Activated T-helper 17 cell treated with anti-CD3 and anti-CD28 coated beads, Interleukin-2, amount 50 U/mL, for 72 hours (primary cell): ENCODE measurements around the gene KIRREL3. TPM values are rescaled to one million over a fixed set of nuclear protein-coding genes. Genes with fewer than 3 reads are reported as not detected.
A peak's percentile ranks its signal among the peaks of the same experiment; 100 is the strongest.

Experiments
- ATAC-seq: fragments of 150-1000 bp; cut with Tn5 transposase; replicated peaks from 2 replicates; pipeline ENCODE4 v1.10.0; 2021; ENCODE audit warnings: mild to moderate bottlenecking, moderate library complexity
- H3K27ac Mint-ChIP-seq: one replicate; pipeline ENCODE4 v1.8.0; 2022; ENCODE audit warnings: mixed read lengths
- H3K27me3 Mint-ChIP-seq: one replicate; pipeline ENCODE4 v1.8.0; 2022; ENCODE audit warnings: mixed read lengths
- H3K36me3 Mint-ChIP-seq: one replicate; pipeline ENCODE4 v1.8.0; 2022; ENCODE audit warnings: low read depth, mild to moderate bottlenecking, mixed read lengths
- H3K4me1 Mint-ChIP-seq: one replicate; pipeline ENCODE4 v1.8.0; 2022; ENCODE audit warnings: mixed read lengths
- H3K4me3 Mint-ChIP-seq: one replicate; pipeline ENCODE4 v1.8.0; 2022; ENCODE audit warnings: mild to moderate bottlenecking, mixed read lengths
- H3K9me3 Mint-ChIP-seq: one replicate; pipeline ENCODE4 v1.8.0; 2022; ENCODE audit warnings: mixed read lengths
- total RNA-seq, 2 donors: library from RNA; stranded (reverse); gene quantifications; one replicate each; pipeline ENCODE4 v1.2.3, GENCODE V29; 2022

KIRREL3 gene
- total RNA-seq, 2 donors from 2014 or later: not detected

DNA sequence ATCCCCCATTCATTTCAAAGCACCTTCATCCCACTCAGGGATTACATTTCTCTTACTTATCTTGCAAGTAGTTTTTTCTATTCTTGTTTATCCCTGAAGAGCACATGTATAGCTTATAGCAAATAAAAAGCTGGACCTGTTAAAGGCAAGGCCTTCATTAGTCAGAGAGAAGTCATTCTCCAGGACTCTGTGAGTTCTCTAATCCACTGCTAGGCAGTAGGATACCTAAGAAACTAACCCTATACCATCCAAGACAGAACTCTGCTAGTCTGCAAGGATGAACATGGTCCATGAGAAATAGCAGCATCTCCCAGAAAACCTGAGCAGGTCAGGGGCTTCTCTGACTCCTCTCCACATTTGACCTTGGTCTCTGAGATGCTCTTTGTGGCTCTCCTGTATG, 104.5 kb downstream of the KIRREL3 start:
- ATAC-seq: no peak
- Mint-ChIP-seq H3K36me3 (no peaks in the 10 kb centered on the region), H3K4me3 (no peak overlapping the region), H3K4me1 (peaks cover 5% of the 10 kb centered on the region), H3K9me3 (peaks cover 11% of the 10 kb centered on the region), H3K27ac (no peak overlapping the region), H3K27me3 (peaks cover 5% of the 10 kb centered on the region)

DNA sequence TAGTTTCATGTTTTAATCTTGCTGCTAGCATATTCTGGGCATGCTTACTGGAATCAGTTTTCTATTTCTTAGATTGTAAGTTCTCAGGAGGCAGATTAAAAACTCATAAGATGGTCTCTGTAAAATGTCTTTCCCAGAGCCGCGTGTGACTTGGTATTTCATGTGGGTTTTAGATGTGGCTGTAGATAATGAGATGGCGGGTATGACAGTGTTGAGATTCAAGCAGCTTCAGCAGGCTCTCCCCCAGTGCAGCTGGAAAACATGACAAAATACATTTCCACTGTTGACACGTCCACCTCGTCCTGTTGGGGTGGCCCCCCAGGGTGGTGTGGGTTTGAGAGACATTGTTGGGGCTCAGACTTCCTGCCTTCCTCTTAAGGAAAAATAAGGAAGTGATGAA, 106.8 kb downstream of the KIRREL3 start:
- Mint-ChIP-seq H3K27ac (no peak overlapping the region), H3K36me3 (no peaks in the 10 kb centered on the region), H3K4me1 (peaks cover 5% of the 10 kb centered on the region), H3K27me3 (peaks cover 8% of the 10 kb centered on the region), H3K9me3 (peaks cover 11% of the 10 kb centered on the region), H3K4me3 (no peak overlapping the region)
- ATAC-seq: peak; percentile 37

DNA sequence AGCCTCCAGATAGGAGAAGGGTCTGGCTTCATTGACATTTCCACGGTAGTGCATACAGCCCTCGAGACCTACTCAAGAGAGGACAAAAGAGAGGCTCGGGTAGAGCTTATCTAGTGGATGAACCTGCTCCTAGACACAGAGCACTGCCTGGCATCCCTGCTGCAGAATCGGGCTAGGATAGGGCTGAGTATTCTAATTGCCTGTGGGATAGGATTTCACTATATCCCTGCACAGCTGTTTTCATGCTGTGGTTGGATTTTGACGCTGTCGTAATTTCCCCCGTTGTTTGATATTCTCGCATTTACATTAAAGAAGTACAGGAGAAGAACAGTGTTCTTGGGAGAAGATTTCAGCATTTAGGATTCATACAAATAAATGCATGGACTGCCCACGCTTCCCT, 107.8 kb downstream of the KIRREL3 start:
- Mint-ChIP-seq H3K27me3 (peaks cover 8% of the 10 kb centered on the region), H3K9me3 (peaks cover 11% of the 10 kb centered on the region), H3K36me3 (no peaks in the 10 kb centered on the region), H3K4me1 (peaks cover 5% of the 10 kb centered on the region), H3K4me3 (no peak overlapping the region), H3K27ac (no peak overlapping the region)
- ATAC-seq: no peak

DNA sequence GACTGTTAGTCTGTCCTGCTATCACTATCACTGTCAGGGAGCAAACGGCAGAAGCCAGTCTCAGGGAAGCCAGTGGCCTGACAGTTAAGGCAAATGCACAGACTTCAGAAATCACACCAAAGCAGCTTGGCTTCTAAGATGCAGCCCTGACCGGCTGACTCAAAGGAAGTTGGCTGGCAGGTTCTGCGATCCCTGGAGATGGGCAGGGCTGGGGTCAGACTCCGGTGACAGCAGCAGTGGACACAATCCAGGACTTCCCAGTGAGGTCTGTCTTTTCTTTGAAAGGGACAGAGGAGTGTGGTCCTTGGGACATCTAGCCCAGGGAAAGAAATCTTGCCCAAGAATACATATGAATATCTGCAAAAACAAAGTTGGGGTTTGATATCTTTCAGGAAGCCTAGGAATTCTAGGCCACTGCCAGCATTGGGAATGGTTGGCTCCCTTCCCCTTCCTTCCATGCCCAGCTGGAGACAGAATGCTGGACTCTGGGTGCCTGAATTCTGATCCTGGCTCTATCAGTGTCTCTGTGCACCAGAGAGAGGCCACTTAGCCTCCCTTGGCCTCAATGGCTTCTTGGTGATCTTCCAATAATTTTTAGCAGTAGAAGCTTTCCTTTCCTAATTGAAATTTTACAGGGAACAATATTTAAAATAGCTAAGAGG, 108.9 kb downstream of the KIRREL3 start:
- no peak for ATAC-seq
- Mint-ChIP-seq H3K4me3 (no peak overlapping the region), H3K9me3 (peaks cover 11% of the 10 kb centered on the region), H3K36me3 (no peaks in the 10 kb centered on the region), H3K27ac (no peak overlapping the region), H3K4me1 (peaks cover 5% of the 10 kb centered on the region), H3K27me3 (peaks cover 8% of the 10 kb centered on the region)

DNA sequence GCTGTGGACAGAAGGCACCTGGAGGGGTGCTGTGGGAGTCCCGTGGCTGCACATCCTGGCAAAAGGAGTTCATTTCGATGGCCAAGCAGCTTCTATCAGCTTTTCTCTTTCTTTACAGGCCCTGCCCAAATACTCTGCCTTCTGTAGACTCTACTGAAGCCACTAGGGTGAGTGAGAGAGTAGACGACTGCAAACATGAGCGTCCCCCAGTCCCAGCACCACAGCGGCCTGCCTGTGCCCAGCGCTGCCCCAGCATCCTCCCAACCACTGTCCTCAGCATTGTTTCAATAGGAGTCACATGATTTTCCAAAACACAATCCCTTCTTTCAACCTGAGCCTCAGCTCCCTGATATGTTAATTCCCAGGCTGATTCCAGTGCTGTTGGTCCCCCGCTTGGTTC, 110.0 kb downstream of the KIRREL3 start:
- Mint-ChIP-seq H3K4me1 (peaks cover 5% of the 10 kb centered on the region), H3K27me3 (peaks cover 8% of the 10 kb centered on the region), H3K4me3 (no peak overlapping the region), H3K27ac (no peak overlapping the region), H3K9me3 (peaks cover 7% of the 10 kb centered on the region), H3K36me3 (no peaks in the 10 kb centered on the region)
- no peak for ATAC-seq

DNA sequence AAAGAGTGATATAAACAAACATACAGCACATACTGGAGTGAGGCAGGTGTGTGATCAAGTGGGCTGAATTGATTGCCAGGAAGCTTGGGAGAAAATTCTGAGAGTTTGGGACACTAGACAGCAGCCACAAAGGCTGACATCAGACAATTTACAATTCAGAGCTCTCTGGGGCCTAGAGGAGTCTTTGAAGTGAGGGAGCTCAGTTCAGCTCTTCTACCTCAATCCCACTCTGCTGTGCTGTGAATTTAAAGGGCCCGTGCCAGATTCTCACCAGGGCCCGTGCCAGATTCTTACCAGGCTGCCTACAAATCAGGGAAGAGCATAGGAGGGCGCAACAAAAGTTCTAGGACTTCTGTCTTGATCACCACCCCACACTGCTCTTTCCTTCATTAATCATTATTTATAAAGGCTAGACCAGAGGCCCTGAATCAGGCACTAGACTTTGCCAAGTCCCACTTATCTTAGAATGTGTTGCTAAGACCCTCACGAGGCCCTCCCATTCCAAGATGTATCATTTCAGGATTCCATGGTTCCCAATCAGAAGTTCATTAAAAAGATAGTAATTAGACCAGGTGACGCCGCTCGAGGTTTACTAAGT, 112.4 kb downstream of the KIRREL3 start:
- H3K4me3 Mint-ChIP-seq: no peak overlapping the region
- H3K27me3 Mint-ChIP-seq: peaks cover 3% of the 10 kb centered on the region
- no peak for ATAC-seq
- H3K27ac Mint-ChIP-seq: no peak overlapping the region
- no peaks in the 10 kb centered on the region for H3K36me3 Mint-ChIP-seq
- H3K4me1 Mint-ChIP-seq: no peaks in the 10 kb centered on the region
- no peaks in the 10 kb centered on the region for H3K9me3 Mint-ChIP-seq

DNA sequence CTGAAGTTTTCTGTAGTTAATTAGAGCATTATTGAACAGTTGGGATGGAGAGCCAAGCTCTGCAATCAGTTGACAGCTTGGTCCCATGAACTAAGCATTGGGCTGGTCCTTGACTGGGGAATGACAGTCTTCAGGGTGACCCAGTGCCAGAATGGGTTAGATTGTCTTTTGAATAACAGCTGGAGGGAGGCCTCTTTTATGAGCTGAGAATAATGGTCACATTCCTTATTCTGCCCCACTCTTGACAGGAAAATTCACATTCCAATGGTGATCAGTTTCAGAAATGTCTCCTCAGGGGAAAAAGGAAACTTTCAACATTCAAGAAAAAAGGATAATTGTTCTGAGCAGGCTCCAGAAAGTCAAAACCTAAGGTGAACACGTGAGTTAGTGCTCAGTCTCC, 113.9 kb downstream of the KIRREL3 start:
- Mint-ChIP-seq H3K27me3 (peaks cover 3% of the 10 kb centered on the region), H3K4me1 (no peaks in the 10 kb centered on the region), H3K36me3 (no peaks in the 10 kb centered on the region), H3K9me3 (no peaks in the 10 kb centered on the region), H3K4me3 (no peak overlapping the region), H3K27ac (no peak overlapping the region)
- ATAC-seq: no peak

DNA sequence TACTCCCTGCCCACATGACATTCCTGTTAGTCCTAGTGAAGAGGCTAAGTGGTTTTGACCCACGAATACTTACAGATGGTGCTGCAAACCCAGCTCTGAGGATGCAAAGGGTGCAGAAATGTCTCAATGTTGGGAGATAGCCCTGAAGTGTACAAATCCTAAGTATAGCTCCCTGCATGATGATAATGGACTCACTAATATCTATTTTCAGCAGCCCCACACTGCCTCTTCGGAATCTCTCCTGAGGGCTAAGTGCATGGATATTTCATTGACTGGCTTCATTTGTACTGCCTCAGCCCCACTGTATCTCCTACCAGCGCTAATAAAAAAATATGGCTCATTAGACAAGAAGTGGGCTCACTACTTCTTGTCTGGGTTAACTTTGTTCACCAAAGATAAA, 114.5 kb downstream of the KIRREL3 start:
- no peaks in the 10 kb centered on the region for H3K9me3 Mint-ChIP-seq
- no peaks in the 10 kb centered on the region for H3K4me1 Mint-ChIP-seq
- no peak overlapping the region for H3K4me3 Mint-ChIP-seq
- ATAC-seq: no peak
- no peak overlapping the region for H3K27ac Mint-ChIP-seq
- peaks cover 3% of the 10 kb centered on the region for H3K27me3 Mint-ChIP-seq
- no peaks in the 10 kb centered on the region for H3K36me3 Mint-ChIP-seq

DNA sequence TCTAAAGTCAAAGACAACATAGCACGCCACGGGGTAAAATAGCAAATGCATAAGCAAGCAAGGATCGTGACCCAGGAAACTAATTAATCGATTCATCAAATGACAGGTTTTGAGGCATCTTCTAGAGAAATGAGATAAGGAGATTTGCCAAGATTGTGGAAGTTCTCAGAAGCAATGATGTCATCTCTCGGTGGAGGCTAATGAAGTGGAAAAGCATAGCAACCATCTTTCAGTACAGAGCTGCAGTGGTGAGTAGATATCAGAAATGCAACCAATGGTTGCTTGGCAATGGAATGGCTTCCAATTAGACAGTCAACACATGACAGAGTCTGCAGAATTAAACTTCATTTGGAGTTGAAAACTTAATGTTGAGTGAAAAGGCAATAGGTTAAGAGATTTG, 116.0 kb downstream of the KIRREL3 start:
- no peaks in the 10 kb centered on the region for H3K36me3 Mint-ChIP-seq
- H3K4me3 Mint-ChIP-seq: no peak overlapping the region
- H3K27me3 Mint-ChIP-seq: no peaks in the 10 kb centered on the region
- no peaks in the 10 kb centered on the region for H3K9me3 Mint-ChIP-seq
- ATAC-seq: no peak
- no peak overlapping the region for H3K27ac Mint-ChIP-seq
- no peaks in the 10 kb centered on the region for H3K4me1 Mint-ChIP-seq

DNA sequence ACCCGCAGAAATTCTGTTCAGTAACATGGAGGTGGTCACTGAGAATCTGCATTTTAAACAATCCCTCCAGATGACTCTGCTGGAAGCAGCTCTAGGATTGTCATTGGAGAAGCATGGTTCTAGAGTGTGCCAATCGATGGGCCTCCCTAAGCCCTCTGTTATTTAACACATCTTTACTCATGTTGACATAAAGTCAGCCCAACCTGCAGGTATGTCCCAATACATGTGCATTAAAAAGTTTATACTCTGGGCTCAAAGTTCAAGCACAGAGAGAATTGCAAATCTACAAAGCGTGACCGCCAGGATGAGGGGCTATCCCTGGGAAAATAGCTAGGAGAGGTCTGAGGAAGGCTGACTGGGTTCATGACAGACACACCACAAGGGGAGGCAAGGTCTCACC, 116.4 kb downstream of the KIRREL3 start:
- no peak overlapping the region for H3K4me3 Mint-ChIP-seq
- ATAC-seq: no peak
- no peaks in the 10 kb centered on the region for H3K36me3 Mint-ChIP-seq
- no peaks in the 10 kb centered on the region for H3K27me3 Mint-ChIP-seq
- no peaks in the 10 kb centered on the region for H3K9me3 Mint-ChIP-seq
- H3K4me1 Mint-ChIP-seq: no peaks in the 10 kb centered on the region
- H3K27ac Mint-ChIP-seq: no peak overlapping the region

DNA sequence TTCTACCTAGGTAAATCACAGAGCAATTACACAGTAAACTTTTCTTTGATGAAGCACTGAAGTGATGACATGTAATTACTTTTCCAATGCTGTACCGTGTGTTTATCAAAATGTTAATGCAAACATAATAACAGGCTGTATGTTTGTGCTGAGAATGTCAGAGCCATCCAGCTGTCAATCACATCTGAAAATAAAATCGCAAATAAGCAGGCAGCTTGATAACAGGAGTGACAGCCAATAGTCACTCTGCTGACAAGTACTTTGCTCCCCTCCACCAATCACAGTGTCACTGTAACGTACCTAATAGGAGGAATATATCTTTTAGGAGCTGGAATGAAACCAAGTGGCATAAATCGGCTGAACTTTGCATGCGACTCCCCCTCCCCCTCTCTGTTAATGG, 119.7 kb downstream of the KIRREL3 start:
- Mint-ChIP-seq H3K36me3 (no peaks in the 10 kb centered on the region), H3K27ac (no peak overlapping the region), H3K4me1 (no peaks in the 10 kb centered on the region), H3K9me3 (no peaks in the 10 kb centered on the region), H3K4me3 (no peak overlapping the region), H3K27me3 (no peaks in the 10 kb centered on the region)
- no peak for ATAC-seq

DNA sequence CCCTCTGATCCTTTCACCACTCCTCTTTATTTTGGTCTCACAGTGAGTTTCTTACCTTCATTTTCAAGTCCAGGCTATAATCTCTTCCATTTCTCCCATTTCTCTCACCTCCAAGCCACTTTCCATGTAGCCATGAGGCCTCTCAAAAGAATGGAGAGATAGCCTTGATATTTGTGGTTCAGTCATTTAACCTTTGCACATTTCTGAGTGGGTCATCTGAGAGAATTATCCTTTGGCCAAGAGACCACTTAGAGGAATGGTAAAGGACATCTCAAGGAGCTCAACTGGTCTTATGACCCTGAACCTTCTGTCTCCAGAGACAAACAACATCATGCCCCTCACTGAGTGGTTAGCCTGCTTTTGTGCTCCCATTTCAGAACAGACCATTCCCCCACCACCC, 121.1 kb downstream of the KIRREL3 start:
- no peak for ATAC-seq
- no peak overlapping the region for H3K27ac Mint-ChIP-seq
- H3K4me1 Mint-ChIP-seq: no peaks in the 10 kb centered on the region
- H3K4me3 Mint-ChIP-seq: no peak overlapping the region
- no peaks in the 10 kb centered on the region for H3K36me3 Mint-ChIP-seq
- H3K9me3 Mint-ChIP-seq: no peaks in the 10 kb centered on the region
- H3K27me3 Mint-ChIP-seq: peaks cover 4% of the 10 kb centered on the region

DNA sequence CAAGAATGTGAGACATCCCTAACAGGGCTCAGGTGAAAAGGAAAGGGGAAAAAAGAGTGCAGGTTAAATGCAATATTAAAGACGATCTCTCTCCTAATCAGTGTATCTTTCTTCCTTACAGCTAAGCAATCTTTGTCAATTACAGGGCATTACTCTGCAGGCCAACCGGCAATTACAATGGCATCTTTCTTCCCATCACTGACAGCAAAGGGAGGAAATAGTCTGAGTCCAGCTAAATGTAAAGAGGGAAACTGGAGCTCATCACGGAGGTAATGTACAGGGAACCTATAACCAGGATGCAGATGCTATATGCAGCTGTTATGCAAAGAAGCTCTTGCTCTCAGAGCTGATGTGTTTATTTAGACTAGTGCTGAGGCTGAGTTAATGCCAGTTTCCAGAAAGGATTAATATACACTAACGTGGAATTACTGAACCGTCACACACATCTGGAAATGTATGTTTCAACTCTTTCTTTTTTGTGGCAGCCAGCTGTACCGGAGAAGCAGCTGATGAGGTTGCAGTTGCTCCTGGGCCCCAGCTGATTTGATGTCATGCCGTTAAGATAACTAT, 121.6 kb downstream of the KIRREL3 start:
- H3K36me3 Mint-ChIP-seq: no peaks in the 10 kb centered on the region
- H3K4me1 Mint-ChIP-seq: no peaks in the 10 kb centered on the region
- no peaks in the 10 kb centered on the region for H3K9me3 Mint-ChIP-seq
- no peak overlapping the region for H3K4me3 Mint-ChIP-seq
- no peak overlapping the region for H3K27ac Mint-ChIP-seq
- no peak for ATAC-seq
- peaks cover 4% of the 10 kb centered on the region for H3K27me3 Mint-ChIP-seq

DNA sequence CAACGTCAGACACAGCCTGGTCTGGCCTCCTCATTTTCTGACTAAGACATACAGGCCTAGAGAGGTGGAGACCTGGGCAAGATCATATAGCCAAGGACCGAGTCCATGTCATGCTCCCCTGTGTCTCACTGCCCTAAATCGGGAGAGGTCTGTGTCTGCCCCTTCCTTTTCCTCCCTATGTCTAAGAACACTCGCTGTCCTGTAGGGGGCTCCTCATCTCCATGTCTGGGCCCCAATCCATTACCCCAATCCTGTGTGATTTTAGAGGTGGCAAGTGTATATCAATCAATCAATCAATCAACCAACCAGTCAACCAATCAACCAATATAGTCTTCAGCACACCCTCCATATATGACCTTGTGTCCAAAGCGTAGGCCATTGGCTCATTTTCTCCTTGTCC, 125.7 kb downstream of the KIRREL3 start:
- Mint-ChIP-seq H3K4me1 (no peaks in the 10 kb centered on the region), H3K4me3 (no peak overlapping the region), H3K27ac (no peak overlapping the region), H3K27me3 (peaks cover 8% of the 10 kb centered on the region), H3K9me3 (peaks cover 3% of the 10 kb centered on the region), H3K36me3 (no peaks in the 10 kb centered on the region)
- no peak for ATAC-seq

DNA sequence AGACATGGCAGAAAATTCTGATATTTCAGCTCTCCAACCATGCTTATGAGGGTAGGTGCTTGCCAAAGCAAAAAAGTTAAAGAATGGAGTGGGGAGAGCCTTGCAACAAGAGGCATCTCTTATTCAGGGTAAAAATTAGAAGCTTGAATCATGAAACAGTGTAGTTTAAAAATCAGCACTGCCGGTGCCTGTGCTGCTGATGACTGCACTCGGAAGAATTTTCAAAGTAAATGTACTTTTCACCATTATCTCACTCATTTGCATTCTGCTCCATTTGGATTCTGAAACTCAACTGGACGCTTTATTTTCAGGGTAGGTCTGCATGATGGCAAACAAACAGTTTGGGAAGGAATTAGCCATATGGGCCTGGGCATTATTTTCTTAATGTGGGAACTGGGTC, 126.3 kb downstream of the KIRREL3 start:
- ATAC-seq: no peak
- no peak overlapping the region for H3K4me3 Mint-ChIP-seq
- H3K36me3 Mint-ChIP-seq: no peaks in the 10 kb centered on the region
- H3K9me3 Mint-ChIP-seq: peaks cover 3% of the 10 kb centered on the region
- H3K27me3 Mint-ChIP-seq: peaks cover 8% of the 10 kb centered on the region
- no peaks in the 10 kb centered on the region for H3K4me1 Mint-ChIP-seq
- no peak overlapping the region for H3K27ac Mint-ChIP-seq
